Measurements from ENCODE around the gene SCAF1. TPM values are rescaled to one million over a fixed set of nuclear protein-coding genes. Genes with fewer than 3 reads are reported as not detected.

SCAF1 gene
- polyA plus RNA-seq, 2 of the 4 experiments (the other 2 are of a cell fraction), result 4.0 to 47.9 TPM

DNA sequence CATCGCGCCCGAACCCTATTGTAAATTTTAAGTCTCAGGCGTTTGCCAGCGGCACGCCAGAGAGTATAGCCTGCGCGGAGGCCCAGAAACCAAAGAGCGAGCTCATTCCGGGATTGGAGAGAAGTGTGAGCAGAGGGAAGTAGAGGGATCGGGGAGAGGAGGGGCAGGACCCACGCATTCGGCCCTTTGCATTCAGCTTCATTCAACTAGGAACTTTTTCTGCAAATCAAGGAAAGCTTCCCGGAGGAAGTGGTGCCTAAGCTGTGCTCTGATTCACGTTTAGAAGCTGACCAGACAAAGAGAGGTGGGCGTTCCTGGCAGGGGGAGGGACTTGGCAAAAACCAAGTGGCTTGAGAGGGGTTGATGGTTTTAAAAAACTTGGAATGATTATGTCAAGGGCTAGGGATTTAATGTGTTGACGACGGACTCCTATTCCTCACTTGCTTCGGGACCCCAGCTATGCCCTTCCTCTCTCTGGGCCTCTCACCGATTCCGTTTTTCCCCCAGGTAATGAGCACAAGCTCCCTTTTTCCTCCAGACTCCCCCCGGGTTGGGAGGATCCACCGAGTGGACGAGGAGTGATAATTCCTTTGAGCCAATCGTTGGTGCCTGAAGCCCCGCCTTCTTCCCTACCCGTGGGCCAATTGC is 34.3 kb downstream of the SCAF1 start (continued):
- TF ChIP-seq NPAS2 (CRISPR knock-in tag; IDR thresholded peaks at IDR 0.05; ENCODE audit: borderline replicate concordance) (no peak), ZSCAN20 (CRISPR knock-in tag; IDR thresholded peaks at IDR 0.05) (no peak)

DNA sequence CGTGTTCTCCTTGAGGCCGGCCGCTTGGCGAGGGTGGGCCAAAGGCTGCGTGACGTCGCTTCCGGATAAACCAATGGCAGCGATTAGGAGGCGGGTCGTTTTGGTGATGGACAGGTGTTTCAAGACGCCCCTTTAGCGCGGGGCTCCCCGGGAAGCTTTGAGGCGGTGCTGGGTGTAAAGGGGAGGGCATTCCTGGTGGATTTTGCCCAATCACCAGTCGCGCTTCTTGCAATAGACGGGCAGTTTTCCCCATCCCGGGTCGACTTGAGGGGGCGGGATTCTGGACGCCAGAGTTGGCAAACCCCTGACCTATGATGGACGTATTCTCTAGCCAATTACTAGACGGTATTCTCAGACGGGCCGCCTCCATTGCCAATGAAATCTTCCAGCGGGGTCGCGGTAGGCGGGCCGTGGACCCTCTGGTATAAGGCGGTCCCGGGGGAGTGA is 34.8 kb downstream of the SCAF1 start:
- no peak for FAIRE-seq
- peak overlapping the region; percentile 97 to 99 for H3K27ac ChIP-seq
- ChIA-PET CTCF (interaction anchor here (1.0 to 16.7 kb wide), 16 partner anchors 9 to 174 kb away, joined by 3 to 326 read pairs (median 6); partner anchors contain the start of genes BCL2L12, IRF3 and RRAS), POLR2A (interaction anchor here (0.5 to 3.5 kb wide), 30 partner anchors 8 to 237 kb away, joined by 3 to 48 read pairs (median 4); partner anchors contain the start of genes AKT1S1, ALDH16A1, AP2A1 and BCL2L12)
- peak; percentile 100 for DNase-seq (ENCODE audit: low read depth in 1 of 2, low spot score in 1 of 2)
- ATAC-seq, result peak; percentile 58 to 81
- WGBS (ENCODE audit: missing lambda C conversion rate), result under 1% methylated on average over 24 of the region's 34 CpGs
- H3K4me3 ChIP-seq, result peak overlapping the region; percentile 82
- peaks cover 38% of the 10 kb centered on the region for H3K4me1 ChIP-seq
- no peak for TF ChIP-seq USF2 (IDR thresholded peaks at IDR 0.05)
- TF ChIP-seq, protein P1, sequence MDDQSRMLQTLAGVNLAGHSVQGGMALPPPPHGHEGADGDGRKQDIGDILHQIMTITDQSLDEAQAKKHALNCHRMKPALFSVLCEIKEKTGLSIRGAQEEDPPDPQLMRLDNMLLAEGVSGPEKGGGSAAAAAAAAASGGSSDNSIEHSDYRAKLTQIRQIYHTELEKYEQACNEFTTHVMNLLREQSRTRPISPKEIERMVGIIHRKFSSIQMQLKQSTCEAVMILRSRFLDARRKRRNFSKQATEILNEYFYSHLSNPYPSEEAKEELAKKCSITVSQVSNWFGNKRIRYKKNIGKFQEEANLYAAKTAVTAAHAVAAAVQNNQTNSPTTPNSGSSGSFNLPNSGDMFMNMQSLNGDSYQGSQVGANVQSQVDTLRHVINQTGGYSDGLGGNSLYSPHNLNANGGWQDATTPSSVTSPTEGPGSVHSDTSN (IDR thresholded peaks at IDR 0.05), result peak; percentile 98
- TF ChIP-seq MAFK (IDR thresholded peaks at IDR 0.05; ENCODE audit: partially characterized antibody), result peak; percentile 54
- TF ChIP-seq ELK1 (IDR thresholded peaks at IDR 0.05; ENCODE audit: low read depth, low read length), result no peak
- 0 out of 2 replicates have a peak, but pooled peaks have one; percentile 22 for TF ChIP-seq POLR2AphosphoS2 (conservative IDR thresholded peaks at IDR 0.05; ENCODE audit: low read length)
- TF ChIP-seq CEBPB (IDR thresholded peaks at IDR 0.05), result no peak
- H3K9me3 ChIP-seq, result no peaks in the 10 kb centered on the region
- H3K4me2 ChIP-seq, result peak overlapping the region; percentile 79; the same call in 2 of the 3 replicates

- H3K4me3 ChIP-seq, result peak within 1 kb of the TSS; percentile 82
- H3K4me2 ChIP-seq, result peak within 1 kb of the TSS; percentile 90
- CTCF ChIA-PET, result interaction anchor here (0.7 to 16.7 kb wide), 20 partner anchors 11 to 458 kb away, joined by 3 to 326 read pairs (median 6); partner anchors contain the start of genes BCL2L12, IRF3 and RRAS
- DNase-seq (ENCODE audit: low read depth in 1 of 2, low spot score in 1 of 2) (peak in 1 of 2 experiments; percentile 76), ATAC-seq (peak; percentile 21 to 39), FAIRE-seq (no peak)
- H3K27ac ChIP-seq, result peak within 1 kb of the TSS; percentile 97 to 99
- peaks cover 33% of the 10 kb centered on the region for H3K4me1 ChIP-seq
- H3K9me3 ChIP-seq, result no peaks in the 10 kb centered on the region
- POLR2A ChIA-PET, result interaction anchor here (1.0 to 3.5 kb wide), 13 partner anchors 8 to 224 kb away, joined by 3 to 48 read pairs (median 9); partner anchors contain the start of genes ALDH16A1, AP2A1, BCL2L12 and FUZ
- 1% methylated on average over 31 of the region's 57 CpGs for WGBS (ENCODE audit: missing lambda C conversion rate)
- TF ChIP-seq MAFK (IDR thresholded peaks at IDR 0.05; ENCODE audit: partially characterized antibody), result no peak
- TF ChIP-seq FOSB (CRISPR knock-in tag; IDR thresholded peaks at IDR 0.05), result peak; percentile 85; the same call in 1 of the 2 replicates
- peak; percentile 94 for TF ChIP-seq PHF8 (IDR thresholded peaks at IDR 0.05; ENCODE audit: borderline replicate concordance, low read depth)
- TF ChIP-seq ATOH8 (CRISPR knock-in tag; IDR thresholded peaks at IDR 0.05; ENCODE audit: low read depth), result peak; percentile 67; the same call in 1 of the 2 replicates
- TF ChIP-seq SREBF2 (IDR thresholded peaks at IDR 0.05), result no peak
- TF ChIP-seq TP53 (CRISPR knock-in tag; IDR thresholded peaks at IDR 0.05), result peak; percentile 95
- TF ChIP-seq POLR2A (IDR thresholded peaks at IDR 0.05; ENCODE audit: low read length), result peak; percentile 97
- TF ChIP-seq ZFP36 (IDR thresholded peaks at IDR 0.05; ENCODE audit: borderline replicate concordance, partially characterized antibody), result no peak
- peak; percentile 51; the same call in 1 of the 2 replicates for TF ChIP-seq E2F6 (IDR thresholded peaks at IDR 0.05; ENCODE audit: borderline replicate concordance, low read depth)
- TF ChIP-seq JUN (IDR thresholded peaks at IDR 0.05), result peak; percentile 63 to 91; a peak in 4 of 5 replicates
- no peak for TF ChIP-seq FOSL2 (IDR thresholded peaks at IDR 0.05)
- TF ChIP-seq FOSL2 (CRISPR knock-in tag; IDR thresholded peaks at IDR 0.05), result no peak; the same call in 1 of the 2 replicates
- TF ChIP-seq, protein P2, sequence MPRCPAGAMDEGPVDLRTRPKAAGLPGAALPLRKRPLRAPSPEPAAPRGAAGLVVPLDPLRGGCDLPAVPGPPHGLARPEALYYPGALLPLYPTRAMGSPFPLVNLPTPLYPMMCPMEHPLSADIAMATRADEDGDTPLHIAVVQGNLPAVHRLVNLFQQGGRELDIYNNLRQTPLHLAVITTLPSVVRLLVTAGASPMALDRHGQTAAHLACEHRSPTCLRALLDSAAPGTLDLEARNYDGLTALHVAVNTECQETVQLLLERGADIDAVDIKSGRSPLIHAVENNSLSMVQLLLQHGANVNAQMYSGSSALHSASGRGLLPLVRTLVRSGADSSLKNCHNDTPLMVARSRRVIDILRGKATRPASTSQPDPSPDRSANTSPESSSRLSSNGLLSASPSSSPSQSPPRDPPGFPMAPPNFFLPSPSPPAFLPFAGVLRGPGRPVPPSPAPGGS (IDR thresholded peaks at IDR 0.05), result peak; percentile 82; the same call in 1 of the 3 replicates
- 0 out of 2 replicates have a peak, but pooled peaks have one; percentile 31 for TF ChIP-seq HOXB5 (CRISPR knock-in tag; IDR thresholded peaks at IDR 0.05)
- TF ChIP-seq NFE2L2 (conservative IDR thresholded peaks at IDR 0.05; ENCODE audit: low read length), result no peak
- TF ChIP-seq ESRRA (IDR thresholded peaks at IDR 0.05; ENCODE audit: borderline replicate concordance, low read length), result no peak
- peak; percentile 86 for TF ChIP-seq USF2 (IDR thresholded peaks at IDR 0.05)
- no peak for TF ChIP-seq CHD4 (IDR thresholded peaks at IDR 0.05; ENCODE audit: borderline replicate concordance)
- peak; percentile 98 for TF ChIP-seq MYC (IDR thresholded peaks at IDR 0.05; ENCODE audit: borderline replicate concordance, low read length)
These were observed 35.4 kb downstream of the SCAF1 start, which contains the start of gene PRMT1 for GRCh38 chr19:49677231-49677900. TSS of gene PRMT1 (plus strand) at chr19:49677271. CDS start at chr19:49677281, 10 bp downstream.
